ENCODE results near the gene PSMD14. TPM values are rescaled to one million over a fixed set of nuclear protein-coding genes. Genes with fewer than 3 reads are reported as not detected.

The PSMD14 gene
- total RNA-seq, 1 donor, result 103 TPM

- no peak for DNase-seq (ENCODE audit: low read depth)
- TF ChIP-seq CTCF (IDR thresholded peaks at IDR 0.05; ENCODE audit: insufficient read depth, low read length), result no peak
Observed at GRCh38 chr2:161384864-161385263, 76.6 kb downstream of the PSMD14 start.

GRCh38 chr2:161386228-161386824 lies 78.1 kb downstream of the PSMD14 start:
- DNase-seq (ENCODE audit: low read depth), result no peak
- TF ChIP-seq CTCF (IDR thresholded peaks at IDR 0.05; ENCODE audit: insufficient read depth, low read length), result no peak
- no peak overlapping the region for H3K4me3 ChIP-seq (ENCODE audit: low read depth, low read length)

More at GRCh38 chr2:161384864-161385263, 76.6 kb downstream of the PSMD14 start:
- no peak overlapping the region for H3K4me3 ChIP-seq (ENCODE audit: low read depth, low read length)

GRCh38 chr2:161388146-161388779 lies 80.0 kb downstream of the PSMD14 start:
- H3K4me3 ChIP-seq (ENCODE audit: low read depth, low read length), result no peak overlapping the region
- no peak for DNase-seq (ENCODE audit: low read depth)
- TF ChIP-seq CTCF (IDR thresholded peaks at IDR 0.05; ENCODE audit: insufficient read depth, low read length), result no peak

- no peak for TF ChIP-seq CTCF (IDR thresholded peaks at IDR 0.05; ENCODE audit: insufficient read depth, low read length)
- DNase-seq (ENCODE audit: low read depth), result no peak
Observed at GRCh38 chr2:161391737-161392506, 83.7 kb downstream of the PSMD14 start.

GRCh38 chr2:161400076-161400475 lies 91.9 kb downstream of the PSMD14 start:
- DNase-seq (ENCODE audit: low read depth), result peak; percentile 13
- no peak overlapping the region for H3K4me3 ChIP-seq (ENCODE audit: low read depth, low read length)
- TF ChIP-seq CTCF (IDR thresholded peaks at IDR 0.05; ENCODE audit: insufficient read depth, low read length), result no peak

More at GRCh38 chr2:161391737-161392506, 83.7 kb downstream of the PSMD14 start:
- no peak overlapping the region for H3K4me3 ChIP-seq (ENCODE audit: low read depth, low read length)

GRCh38 chr2:161402297-161402696 lies 94.1 kb downstream of the PSMD14 start:
- DNase-seq (ENCODE audit: low read depth), result no peak
- H3K4me3 ChIP-seq (ENCODE audit: low read depth, low read length), result no peak overlapping the region
- TF ChIP-seq CTCF (IDR thresholded peaks at IDR 0.05; ENCODE audit: insufficient read depth, low read length), result no peak
